ENCODE measurements around the gene CEACAM16. TPM values are rescaled to one million over a fixed set of nuclear protein-coding genes. Genes with fewer than 3 reads are reported as not detected.
A peak's percentile ranks its signal among the peaks of the same experiment; 100 is the strongest.

The CEACAM16 gene
- total RNA-seq, 1 experiment from 2014 or later = not detected

- H4K20me1 ChIP-seq (ENCODE audit: insufficient read depth) = no peaks in the 10 kb centered on the region
- peaks cover 52 to 77% of the 10 kb centered on the region in 2 experiments for H3K4me1 ChIP-seq (ENCODE audit: control insufficient read depth in 1 of 2, insufficient read depth in 2 of 2, low read length in 2 of 2)
- H2AFZ ChIP-seq (ENCODE audit: low read depth, low read length, poor library complexity, severe bottlenecking) = no peak overlapping the region
- no peak for TF ChIP-seq POLR2AphosphoS5 (IDR thresholded peaks at IDR 0.05; ENCODE audit: low read depth, low read length)
- TF ChIP-seq RAD21 (IDR thresholded peaks at IDR 0.05; ENCODE audit: low read depth) = no peak
- TF ChIP-seq EZH2 (IDR thresholded peaks at IDR 0.05) = no peak
- TF ChIP-seq YY1 (IDR thresholded peaks at IDR 0.05; ENCODE audit: extremely low read depth, insufficient replicate concordance, low read depth, low read length) = no peak
- no peak for TF ChIP-seq EGR1 (IDR thresholded peaks at IDR 0.05; ENCODE audit: low read depth)
- no peak overlapping the region for H3K4me3 ChIP-seq (replicated peaks in 1 of 2; ENCODE audit: low read depth in 1 of 2, low read length in 2 of 2)
- no TSS peak for BruUV-seq (replicated peaks)
- ChIA-PET RAD21 (ENCODE audit: low non-redundant PET in 1 of 2, low total read pairs in 2 of 2, uncharacterized antibody in 2 of 2, unreplicated experiment in 2 of 2) (interaction anchor here in 1 of 2 experiments (1.0 kb wide), 1 partner anchor 118 kb away, joined by 7 read pairs; no protein-coding TSS in a partner anchor), CTCF (interaction anchor here (0.9 to 1.7 kb wide), 4 partner anchors 10 to 117 kb away, joined by 3 to 5 read pairs (median 4); no protein-coding TSS in a partner anchor), POLR2A (no interaction called here)
- H3K9ac ChIP-seq (ENCODE audit: low read length) = no peak overlapping the region
- H3K27ac ChIP-seq (ENCODE audit: low read depth, low read length) = no peak overlapping the region
- H3K79me2 ChIP-seq (ENCODE audit: insufficient read depth, low read length) = no peaks in the 10 kb centered on the region
- no peak overlapping the region for H3K4me2 ChIP-seq (ENCODE audit: low read length)
- intact Hi-C loops (cut with micrococcal nuclease) = loop anchor here (10.0 kb wide), 1 partner anchor 157 kb away; the partner anchor contains the start of gene NECTIN2
- ATAC-seq (no peak), DNase-seq (ENCODE audit: low read depth, low spot score) (no peak)
- no peaks in the 10 kb centered on the region for H3K36me3 ChIP-seq (ENCODE audit: control insufficient read depth in 1 of 2, insufficient read depth in 2 of 2, low read length in 2 of 2)
- no peaks in the 10 kb centered on the region for H3K9me3 ChIP-seq (ENCODE audit: control insufficient read depth in 1 of 2, insufficient read depth in 1 of 2, low read depth in 1 of 2, low read length in 2 of 2)
- H3K27me3 ChIP-seq (ENCODE audit: insufficient read depth, low read length) = no peaks in the 10 kb centered on the region
- H3K9me2 ChIP-seq (ENCODE audit: insufficient read depth) = no peaks in the 10 kb centered on the region
These were observed 11.1 kb upstream of the CEACAM16 start for GRCh38 chr19:44687888-44688287.

- no peak for TF ChIP-seq ATF3 (IDR thresholded peaks at IDR 0.05)
- TF ChIP-seq RAD21 (IDR thresholded peaks at IDR 0.05; ENCODE audit: low read depth) = peak; percentile 92
- peak; percentile 68 to 97 (median 95) for TF ChIP-seq CTCF (IDR thresholded peaks at IDR 0.05 in 2 of 3, conservative IDR thresholded peaks at IDR 0.05 in 1 of 3; ENCODE audit: borderline replicate concordance in 1 of 3, insufficient read depth in 1 of 3, low read depth in 2 of 3, low read length in 2 of 3)
- no peak overlapping the region for H2AFZ ChIP-seq (ENCODE audit: low read depth, low read length, poor library complexity, severe bottlenecking)
- CTCF ChIA-PET = interaction anchor here (0.9 to 4.0 kb wide), 15 partner anchors 12 to 155 kb away, joined by 3 to 56 read pairs (median 5); no protein-coding TSS in a partner anchor
- H3K4me3 ChIP-seq (replicated peaks in 1 of 2; ENCODE audit: low read depth in 1 of 2, low read length in 2 of 2) = no peak overlapping the region
- H3K79me2 ChIP-seq (ENCODE audit: insufficient read depth, low read length) = no peaks in the 10 kb centered on the region
- no peaks in the 10 kb centered on the region for H3K36me3 ChIP-seq (ENCODE audit: control insufficient read depth in 1 of 2, insufficient read depth in 2 of 2, low read length in 2 of 2)
- H4K20me1 ChIP-seq (ENCODE audit: insufficient read depth) = no peaks in the 10 kb centered on the region
- H3K27ac ChIP-seq (ENCODE audit: low read depth, low read length) = peak overlapping the region; percentile 43; the same call in 1 of the 2 replicates
- peak; percentile 60 for ATAC-seq
- intact Hi-C loops (cut with micrococcal nuclease) = loop anchor here (1.0 to 10.0 kb wide), 2 partner anchors 81 to 155 kb away; partner anchors contain the start of gene NECTIN2
- POLR2A ChIA-PET = interaction anchor here (0.6 to 2.9 kb wide), 4 partner anchors 33 to 87 kb away, joined by 3 to 7 read pairs (median 5); no protein-coding TSS in a partner anchor
- no peaks in the 10 kb centered on the region for H3K9me3 ChIP-seq (ENCODE audit: control insufficient read depth in 1 of 2, insufficient read depth in 1 of 2, low read depth in 1 of 2, low read length in 2 of 2)
- DNase-seq (ENCODE audit: low read depth, low spot score) = peak; percentile 50
- no peaks in the 10 kb centered on the region for H3K27me3 ChIP-seq (ENCODE audit: insufficient read depth, low read length)
- H3K9ac ChIP-seq (ENCODE audit: low read length) = no peak overlapping the region
- H3K4me1 ChIP-seq (ENCODE audit: control insufficient read depth in 1 of 2, insufficient read depth in 2 of 2, low read length in 2 of 2) = peaks cover 47 to 70% of the 10 kb centered on the region in 2 experiments
- H3K4me2 ChIP-seq (ENCODE audit: low read length) = peak overlapping the region; percentile 12; the same call in 1 of the 2 replicates
- H3K9me2 ChIP-seq (ENCODE audit: insufficient read depth) = no peaks in the 10 kb centered on the region
- BruUV-seq (replicated peaks) = no TSS peak
- RAD21 ChIA-PET (ENCODE audit: low non-redundant PET in 1 of 2, low total read pairs in 2 of 2, uncharacterized antibody in 2 of 2, unreplicated experiment in 2 of 2) = interaction anchor here (0.5 to 1.8 kb wide), 6 partner anchors 25 to 402 kb away, joined by 3 to 12 read pairs (median 4); no protein-coding TSS in a partner anchor
These were observed 9.4 kb upstream of the CEACAM16 start for GRCh38 chr19:44689290-44690130.

Data from HCT116 (cell line).